Liver (tissue), 3 donors: Measurements from ENCODE around the gene FAM136A.

Experiments
- CTCF ChIP-seq: fragments of 150-350 bp; IDR thresholded peaks from 2 replicates; pipeline ENCODE4 v1.5.1; 2017; ENCODE audit warnings: improper control_type of control experiment, low read depth, low read length; ENCODE audit not compliant: missing input control
- HNF4A ChIP-seq, 2 donors: conservative IDR thresholded peaks; 2 replicates each; pipeline ENCODE4 v1.6.1; 2016; ENCODE audit warnings: antibody characterized with exemption in 2 of 2, mild to moderate bottlenecking in 2 of 2
- RAD21 ChIP-seq, 2 donors: IDR thresholded peaks; 2 replicates each; pipeline ENCODE4 v1.6.1; 2016; ENCODE audit warnings: antibody characterized with exemption in 2 of 2, mild to moderate bottlenecking in 2 of 2
- REST ChIP-seq: IDR thresholded peaks from 2 replicates; pipeline ENCODE4 v1.6.1; 2016; ENCODE audit warnings: antibody characterized with exemption, mild to moderate bottlenecking
- RXRA ChIP-seq, 2 donors: IDR thresholded peaks; 2 replicates each; pipeline ENCODE4 v1.6.1; 2017 to 2018; ENCODE audit warnings: antibody characterized with exemption in 2 of 2, mild to moderate bottlenecking in 1 of 2
- TAF1 ChIP-seq: conservative IDR thresholded peaks from 2 replicates; pipeline ENCODE4 v1.6.1; 2016; ENCODE audit warnings: antibody characterized with exemption, mild to moderate bottlenecking
- YY1 ChIP-seq: IDR thresholded peaks from 2 replicates; pipeline ENCODE4 v1.6.1; 2016; ENCODE audit warnings: antibody characterized with exemption, mild to moderate bottlenecking
- donor health status: healthy.
- donor health status: healthy.

GRCh38 chr2:70330476-70330875 is 28.6 kb upstream of the FAM136A start:
- TF ChIP-seq REST (no peak), CTCF (no peak), YY1 (no peak), RAD21 (IDR thresholded peaks at IDR 0.05) (no peak), TAF1 (no peak), HNF4A (conservative IDR thresholded peaks at IDR 0.05) (no peak), RXRA (IDR thresholded peaks at IDR 0.05) (no peak)
